ENCODE results near the gene SCAMP2.

DNA sequence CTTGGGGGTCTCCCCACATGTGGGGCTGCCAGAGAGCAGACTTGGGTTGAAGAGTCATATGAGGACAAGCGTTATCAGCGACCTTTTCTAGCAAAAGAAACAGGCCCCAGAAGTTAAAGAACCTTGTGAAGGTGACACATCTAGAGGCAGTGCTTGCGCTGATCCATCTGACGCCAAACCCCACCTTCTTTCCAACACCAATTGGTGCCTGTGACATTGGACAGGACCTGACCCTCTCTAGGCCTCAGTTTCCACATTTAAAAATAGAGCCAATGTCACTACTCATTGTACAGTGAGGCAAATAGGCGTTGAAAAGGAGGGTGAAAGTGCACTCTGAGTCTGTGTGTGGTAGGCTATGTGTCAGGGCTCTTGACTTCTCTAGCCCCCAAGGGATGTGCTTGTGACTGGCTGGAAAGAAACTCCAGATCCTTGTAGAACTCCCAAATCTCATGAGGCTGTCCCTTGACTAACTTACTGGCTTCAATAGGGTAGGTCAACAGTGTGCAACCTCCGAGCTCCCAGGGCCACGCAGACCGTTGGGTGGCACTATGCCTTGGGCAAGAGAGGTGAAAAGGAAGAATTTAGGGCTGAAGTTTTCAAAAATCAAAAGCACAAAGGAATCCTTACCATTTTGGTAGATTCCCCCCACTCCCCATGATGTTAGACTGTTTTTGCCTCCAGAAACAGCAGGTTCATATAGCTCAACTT, 34.2 kb upstream of the SCAMP2 start:
- TF ChIP-seq, protein P1, sequence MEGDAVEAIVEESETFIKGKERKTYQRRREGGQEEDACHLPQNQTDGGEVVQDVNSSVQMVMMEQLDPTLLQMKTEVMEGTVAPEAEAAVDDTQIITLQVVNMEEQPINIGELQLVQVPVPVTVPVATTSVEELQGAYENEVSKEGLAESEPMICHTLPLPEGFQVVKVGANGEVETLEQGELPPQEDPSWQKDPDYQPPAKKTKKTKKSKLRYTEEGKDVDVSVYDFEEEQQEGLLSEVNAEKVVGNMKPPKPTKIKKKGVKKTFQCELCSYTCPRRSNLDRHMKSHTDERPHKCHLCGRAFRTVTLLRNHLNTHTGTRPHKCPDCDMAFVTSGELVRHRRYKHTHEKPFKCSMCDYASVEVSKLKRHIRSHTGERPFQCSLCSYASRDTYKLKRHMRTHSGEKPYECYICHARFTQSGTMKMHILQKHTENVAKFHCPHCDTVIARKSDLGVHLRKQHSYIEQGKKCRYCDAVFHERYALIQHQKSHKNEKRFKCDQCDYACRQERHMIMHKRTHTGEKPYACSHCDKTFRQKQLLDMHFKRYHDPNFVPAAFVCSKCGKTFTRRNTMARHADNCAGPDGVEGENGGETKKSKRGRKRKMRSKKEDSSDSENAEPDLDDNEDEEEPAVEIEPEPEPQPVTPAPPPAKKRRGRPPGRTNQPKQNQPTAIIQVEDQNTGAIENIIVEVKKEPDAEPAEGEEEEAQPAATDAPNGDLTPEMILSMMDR (IDR thresholded peaks at IDR 0.05; ENCODE audit: low read depth, low read length), result no peak
- TF ChIP-seq EZH2phosphoT487 (IDR thresholded peaks at IDR 0.05; ENCODE audit: low read depth), result no peak
